ENCODE results near the gene IL17D.
"Not testable (repeated sequence)": the region's sequence is repeated elsewhere in the genome, so short reads cannot be mapped to it uniquely, and the experiment has no call there.

IL17D gene

GRCh38 chr13:20721058-20721453 is 17.6 kb downstream of the IL17D start:
- no peak for DNase-seq

- peak in 1 of 2 donors; percentile 27 for DNase-seq
These were observed 18.2 kb downstream of the IL17D start for GRCh38 chr13:20721454-20722357.

GRCh38 chr13:20727856-20728255 is 24.4 kb downstream of the IL17D start:
- no peak for DNase-seq

GRCh38 chr13:20728579-20729311 is 25.2 kb downstream of the IL17D start:
- no peak for DNase-seq

GRCh38 chr13:20729633-20730585 is 26.4 kb downstream of the IL17D start:
- no peak for DNase-seq

GRCh38 chr13:20738616-20739015 is 35.1 kb downstream of the IL17D start:
- no peak for DNase-seq

GRCh38 chr13:20740021-20740420 is 36.5 kb downstream of the IL17D start:
- no peak for DNase-seq

- not testable (repeated sequence) for DNase-seq
These were observed 40.4 kb downstream of the IL17D start for GRCh38 chr13:20743830-20744404.

- no peak for DNase-seq
These were observed 45.9 kb downstream of the IL17D start for GRCh38 chr13:20749377-20749776.

- DNase-seq: no peak
These were observed 50.5 kb downstream of the IL17D start for GRCh38 chr13:20754009-20754408.

GRCh38 chr13:20760872-20761271 is 57.4 kb downstream of the IL17D start:
- no peak for DNase-seq

- no peak for DNase-seq
These were observed 63.9 kb downstream of the IL17D start for GRCh38 chr13:20767309-20767943.

GRCh38 chr13:20769091-20769490 is 65.6 kb downstream of the IL17D start:
- no peak for DNase-seq

GRCh38 chr13:20769834-20770233 is 66.3 kb downstream of the IL17D start:
- no peak for DNase-seq
